Liver (tissue), 3 donors: ENCODE measurements around the gene C22orf23.
A peak's percentile ranks its signal among the peaks of the same experiment; 100 is the strongest.

Source experiments
- CTCF ChIP-seq: fragments of 150-350 bp; IDR thresholded peaks from 2 replicates; pipeline ENCODE4 v1.5.1; 2017; ENCODE audit warnings: improper control_type of control experiment, low read depth, low read length; ENCODE audit not compliant: missing input control
- EGR1 ChIP-seq, 2 donors: IDR thresholded peaks; 2 replicates each; pipeline ENCODE4 v1.6.1; 2016 to 2018; ENCODE audit warnings: antibody characterized with exemption in 2 of 2, low read depth in 2 of 2
- FOXA1 ChIP-seq: IDR thresholded peaks from 2 replicates; pipeline ENCODE4 v1.6.1; 2016; ENCODE audit warnings: antibody characterized with exemption
- GABPA ChIP-seq, 2 donors: IDR thresholded peaks in 1 of 2; conservative IDR thresholded peaks in 1 of 2; 2 replicates each; pipeline ENCODE4 v1.6.1; 2016; ENCODE audit warnings: antibody characterized with exemption in 2 of 2, mild to moderate bottlenecking in 1 of 2, moderate library complexity in 1 of 2
- RAD21 ChIP-seq, 2 donors: IDR thresholded peaks; 2 replicates each; pipeline ENCODE4 v1.6.1; 2016; ENCODE audit warnings: antibody characterized with exemption in 2 of 2, mild to moderate bottlenecking in 2 of 2
- RXRA ChIP-seq, 2 donors: IDR thresholded peaks; 2 replicates each; pipeline ENCODE4 v1.6.1; 2017 to 2018; ENCODE audit warnings: antibody characterized with exemption in 2 of 2, mild to moderate bottlenecking in 1 of 2
- TAF1 ChIP-seq: conservative IDR thresholded peaks from 2 replicates; pipeline ENCODE4 v1.6.1; 2016; ENCODE audit warnings: antibody characterized with exemption, mild to moderate bottlenecking
- YY1 ChIP-seq: IDR thresholded peaks from 2 replicates; pipeline ENCODE4 v1.6.1; 2016; ENCODE audit warnings: antibody characterized with exemption, mild to moderate bottlenecking
- TF ChIP-seq, protein P1 (sequence below): IDR thresholded peaks from 2 replicates; pipeline ENCODE4 v1.6.1; 2016; ENCODE audit warnings: antibody characterized with exemption
- TF ChIP-seq, protein P2 (sequence below): IDR thresholded peaks from 2 replicates; pipeline ENCODE4 v1.6.1; 2016; ENCODE audit warnings: antibody characterized with exemption, mild to moderate bottlenecking
- donor health status: healthy.
- donor health status: healthy.

DNA sequence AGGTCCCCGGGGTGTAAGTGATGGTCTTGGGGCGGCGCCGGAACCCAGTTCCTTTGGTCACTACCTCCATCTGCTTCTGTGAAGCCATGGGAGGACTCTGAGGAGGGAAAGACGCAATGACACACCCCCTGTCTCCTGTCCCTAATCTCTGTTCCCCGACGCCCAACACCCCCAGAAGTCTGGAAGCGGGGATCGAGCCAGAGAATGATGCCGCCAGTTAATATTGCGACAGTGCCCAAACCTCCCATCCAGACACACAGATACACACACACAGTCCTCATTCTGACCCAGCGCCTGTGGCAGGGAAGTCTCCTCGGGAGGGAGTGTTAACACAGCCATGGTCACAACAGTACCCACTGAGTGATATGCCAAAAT lies 352 bp downstream of the C22orf23 start:
- TF ChIP-seq, protein P1, sequence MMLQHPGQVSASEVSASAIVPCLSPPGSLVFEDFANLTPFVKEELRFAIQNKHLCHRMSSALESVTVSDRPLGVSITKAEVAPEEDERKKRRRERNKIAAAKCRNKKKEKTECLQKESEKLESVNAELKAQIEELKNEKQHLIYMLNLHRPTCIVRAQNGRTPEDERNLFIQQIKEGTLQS = no peak
- TF ChIP-seq CTCF (no peak), GABPA (IDR thresholded peaks at IDR 0.05 in 1 of 2, conservative IDR thresholded peaks at IDR 0.05 in 1 of 2) (no peak), RAD21 (IDR thresholded peaks at IDR 0.05) (no peak), YY1 (no peak), RXRA (IDR thresholded peaks at IDR 0.05) (peak in 1 of 2 donors; percentile 15), FOXA1 (no peak), EGR1 (IDR thresholded peaks at IDR 0.05; ENCODE audit: low read depth in 2 of 2) (no peak), TAF1 (no peak)
- TF ChIP-seq, protein P2, sequence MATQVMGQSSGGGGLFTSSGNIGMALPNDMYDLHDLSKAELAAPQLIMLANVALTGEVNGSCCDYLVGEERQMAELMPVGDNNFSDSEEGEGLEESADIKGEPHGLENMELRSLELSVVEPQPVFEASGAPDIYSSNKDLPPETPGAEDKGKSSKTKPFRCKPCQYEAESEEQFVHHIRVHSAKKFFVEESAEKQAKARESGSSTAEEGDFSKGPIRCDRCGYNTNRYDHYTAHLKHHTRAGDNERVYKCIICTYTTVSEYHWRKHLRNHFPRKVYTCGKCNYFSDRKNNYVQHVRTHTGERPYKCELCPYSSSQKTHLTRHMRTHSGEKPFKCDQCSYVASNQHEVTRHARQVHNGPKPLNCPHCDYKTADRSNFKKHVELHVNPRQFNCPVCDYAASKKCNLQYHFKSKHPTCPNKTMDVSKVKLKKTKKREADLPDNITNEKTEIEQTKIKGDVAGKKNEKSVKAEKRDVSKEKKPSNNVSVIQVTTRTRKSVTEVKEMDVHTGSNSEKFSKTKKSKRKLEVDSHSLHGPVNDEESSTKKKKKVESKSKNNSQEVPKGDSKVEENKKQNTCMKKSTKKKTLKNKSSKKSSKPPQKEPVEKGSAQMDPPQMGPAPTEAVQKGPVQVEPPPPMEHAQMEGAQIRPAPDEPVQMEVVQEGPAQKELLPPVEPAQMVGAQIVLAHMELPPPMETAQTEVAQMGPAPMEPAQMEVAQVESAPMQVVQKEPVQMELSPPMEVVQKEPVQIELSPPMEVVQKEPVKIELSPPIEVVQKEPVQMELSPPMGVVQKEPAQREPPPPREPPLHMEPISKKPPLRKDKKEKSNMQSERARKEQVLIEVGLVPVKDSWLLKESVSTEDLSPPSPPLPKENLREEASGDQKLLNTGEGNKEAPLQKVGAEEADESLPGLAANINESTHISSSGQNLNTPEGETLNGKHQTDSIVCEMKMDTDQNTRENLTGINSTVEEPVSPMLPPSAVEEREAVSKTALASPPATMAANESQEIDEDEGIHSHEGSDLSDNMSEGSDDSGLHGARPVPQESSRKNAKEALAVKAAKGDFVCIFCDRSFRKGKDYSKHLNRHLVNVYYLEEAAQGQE = no peak
